LNCaP clone FGC (cell line): Measurements from ENCODE around the gene TECTB.

ENCODE experiments used
- DNase-seq: peaks from one replicate; pipeline ENCODE4 v3.0.0-alpha.2; 2011; ENCODE audit warnings: low read depth
- H3K4me3 ChIP-seq: 2 replicates; pipeline ENCODE4 v1.5.1; 2011; ENCODE audit warnings: mild to moderate bottlenecking, low read depth, low read length, control low read depth
- CTCF ChIP-seq: IDR thresholded peaks from 2 replicates; pipeline ENCODE4 v1.5.1; 2012; ENCODE audit warnings: mild to moderate bottlenecking; ENCODE audit not compliant: control insufficient read depth, insufficient read depth; ENCODE audit errors: extremely low read depth

Gene TECTB

GRCh38 chr10:112283100-112283499, at the start of gene TECTB:
Gene TECTB (plus strand): TSS chr10:112283400. CDS start chr10:112283735, 335 bp downstream.
- DNase-seq: no peak

GRCh38 chr10:112235141-112235540, 48.1 kb upstream of the TECTB start:
- TF ChIP-seq CTCF: no peak
- H3K4me3 ChIP-seq: no peak overlapping the region
- no peak for DNase-seq

More at GRCh38 chr10:112283100-112283499, at the start of gene TECTB:
- no peak within 1 kb of the TSS for H3K4me3 ChIP-seq
- no peak for TF ChIP-seq CTCF

GRCh38 chr10:112235920-112236319, 47.3 kb upstream of the TECTB start:
- H3K4me3 ChIP-seq: no peak overlapping the region
- no peak for DNase-seq
- TF ChIP-seq CTCF: no peak

GRCh38 chr10:112236486-112236885, 46.7 kb upstream of the TECTB start:
- no peak overlapping the region for H3K4me3 ChIP-seq
- no peak for DNase-seq
- no peak for TF ChIP-seq CTCF

- DNase-seq: no peak
- no peak for TF ChIP-seq CTCF
- no peak overlapping the region for H3K4me3 ChIP-seq
These were observed 43.9 kb upstream of the TECTB start for GRCh38 chr10:112239347-112239746.

- H3K4me3 ChIP-seq: no peak overlapping the region
- DNase-seq: no peak
- TF ChIP-seq CTCF: no peak
These were observed 42.8 kb upstream of the TECTB start for GRCh38 chr10:112240441-112240840.

GRCh38 chr10:112241651-112242341, 41.4 kb upstream of the TECTB start:
- no peak overlapping the region for H3K4me3 ChIP-seq
- no peak for TF ChIP-seq CTCF
- no peak for DNase-seq
